Body of pancreas (tissue), 4 donors: ENCODE data around the gene CASZ1. TPM values are rescaled to one million over a fixed set of nuclear protein-coding genes. Genes with fewer than 3 reads are reported as not detected.

Source experiments
- ATAC-seq: fragments of 150-250 bp; one replicate; pipeline ENCODE4 v1.9.1; 2016
- DNase-seq, 4 donors: peaks; one replicate each; pipeline ENCODE4 v3.0.0-alpha.2; 2019
- H3K27ac ChIP-seq, 4 donors: fragments of 200-600 bp; sonication (generic); 1 replicate in 3 of 4; 2 replicates in 1 of 4; pipeline versions ENCODE4 v1.5.1 to v1.6.1; 2016 to 2019; ENCODE audit warnings: mild to moderate bottlenecking in 1 of 4, mixed read lengths in 1 of 4, moderate library complexity in 1 of 4
- H3K27me3 ChIP-seq, 2 donors: fragments of 200-600 bp; sonication (generic); one replicate each; pipeline ENCODE4 v1.6.0; 2016; ENCODE audit warnings: mild to moderate bottlenecking in 1 of 2
- H3K36me3 ChIP-seq, 2 donors: fragments of 200-600 bp; sonication (generic); replicated peaks in 1 of 2; 2 replicates each; pipeline ENCODE4 v1.5.1; 2016; ENCODE audit warnings: low read depth in 2 of 2; ENCODE audit not compliant: insufficient read depth in 1 of 2
- H3K4me1 ChIP-seq: fragments of 200-600 bp; sonication (generic); one replicate; pipeline ENCODE4 v1.6.0; 2016
- H3K4me3 ChIP-seq, 2 donors: fragments of 200-600 bp; sonication (generic); 1 replicate in 1 of 2; 2 replicates in 1 of 2; pipeline ENCODE4 v1.5.1; 2016 to 2019
- H3K9me3 ChIP-seq, 3 donors: fragments of 200-600 bp; sonication (generic); 1 replicate in 2 of 3; 2 replicates in 1 of 3; pipeline ENCODE4 v1.5.1; 2016
- POLR2A ChIP-seq, 3 donors: fragments of 450-650 bp; IDR thresholded peaks; one replicate each; pipeline ENCODE4 v1.6.1; 2016; ENCODE audit warnings: antibody characterized with exemption in 3 of 3, mild to moderate bottlenecking in 2 of 3
- WGBS, 2 donors: methylation state at CpG; one replicate each; pipeline ENCODE4 v1.1.5; 2017; 5-methylcytosine and 5-hydroxymethylcytosine counted together
- intact Hi-C: fragments of 100-400 bp; cut with DNase I; formaldehyde crosslinking; loops from one replicate; pipeline ENCODE4 v1.15.1; 2023
- total RNA-seq, 2 donors: library from RNA; depleted of rRNA; stranded (reverse); fragments of >200 nt; gene quantifications; one replicate each; pipeline ENCODE4 v1.1.0, GENCODE V29; 2016
- TF ChIP-seq, protein P1 (sequence below), 7 experiments: fragments of 450-650 bp in 4 of 7; fragments of 200-600 bp in 3 of 7; sonication (generic) in 3 of 7; IDR thresholded peaks; one replicate each; pipeline ENCODE4 v1.5.1; 2016 to 2019; ENCODE audit warnings: antibody characterized with exemption in 7 of 7

The CASZ1 gene
- total RNA-seq, 2 donors from 2014 or later: 9.3 to 14.2 TPM

- Histone ChIP-seq H3K36me3 (no peaks in the 10 kb centered on the region), H3K27me3 (no peaks in the 10 kb centered on the region), H3K4me3 (no peak overlapping the region), H3K4me1 (peaks cover 59% of the 10 kb centered on the region), H3K27ac (no peak overlapping the region), H3K9me3 (no peaks in the 10 kb centered on the region)
- DNase-seq: no peak
- 91 to 92% methylated on average over 11 to 14 of the region's 14 CpGs for WGBS, 2 donors
- no peak for ATAC-seq
- intact Hi-C loops: no loop called here
- no peak for TF ChIP-seq POLR2A (IDR thresholded peaks at IDR 0.05)
- TF ChIP-seq, protein P1, sequence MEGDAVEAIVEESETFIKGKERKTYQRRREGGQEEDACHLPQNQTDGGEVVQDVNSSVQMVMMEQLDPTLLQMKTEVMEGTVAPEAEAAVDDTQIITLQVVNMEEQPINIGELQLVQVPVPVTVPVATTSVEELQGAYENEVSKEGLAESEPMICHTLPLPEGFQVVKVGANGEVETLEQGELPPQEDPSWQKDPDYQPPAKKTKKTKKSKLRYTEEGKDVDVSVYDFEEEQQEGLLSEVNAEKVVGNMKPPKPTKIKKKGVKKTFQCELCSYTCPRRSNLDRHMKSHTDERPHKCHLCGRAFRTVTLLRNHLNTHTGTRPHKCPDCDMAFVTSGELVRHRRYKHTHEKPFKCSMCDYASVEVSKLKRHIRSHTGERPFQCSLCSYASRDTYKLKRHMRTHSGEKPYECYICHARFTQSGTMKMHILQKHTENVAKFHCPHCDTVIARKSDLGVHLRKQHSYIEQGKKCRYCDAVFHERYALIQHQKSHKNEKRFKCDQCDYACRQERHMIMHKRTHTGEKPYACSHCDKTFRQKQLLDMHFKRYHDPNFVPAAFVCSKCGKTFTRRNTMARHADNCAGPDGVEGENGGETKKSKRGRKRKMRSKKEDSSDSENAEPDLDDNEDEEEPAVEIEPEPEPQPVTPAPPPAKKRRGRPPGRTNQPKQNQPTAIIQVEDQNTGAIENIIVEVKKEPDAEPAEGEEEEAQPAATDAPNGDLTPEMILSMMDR (IDR thresholded peaks at IDR 0.05): no peak
These were observed 95.3 kb downstream of the CASZ1 start for GRCh38 chr1:10701145-10701544.

DNA sequence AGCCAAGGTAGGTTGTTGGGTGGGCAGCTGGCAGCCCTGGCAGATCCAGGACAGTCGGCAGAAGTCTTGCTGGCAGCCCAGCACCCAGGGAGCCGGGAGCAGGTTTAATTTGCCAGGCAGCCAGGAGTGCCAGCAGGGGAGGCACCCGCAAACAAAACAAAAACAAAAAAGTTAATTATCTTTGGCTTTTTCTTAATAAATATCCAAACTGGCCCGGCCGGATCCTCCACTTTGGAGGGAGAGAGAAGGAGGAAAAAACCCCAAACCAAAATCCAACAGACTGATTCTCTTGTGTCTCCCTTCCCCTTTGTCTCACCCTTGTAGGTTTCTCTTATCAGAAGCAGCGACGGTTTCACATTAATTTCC is 97.0 kb downstream of the CASZ1 start:
- 35 to 36% methylated on average over 7 of the region's 7 CpGs for WGBS, 2 donors
- Histone ChIP-seq H3K4me1 (peaks cover 61% of the 10 kb centered on the region), H3K9me3 (no peaks in the 10 kb centered on the region), H3K4me3 (no peak overlapping the region), H3K36me3 (no peaks in the 10 kb centered on the region), H3K27ac (peak overlapping the region; percentile 60 to 85 (median 76)), H3K27me3 (no peaks in the 10 kb centered on the region)
- intact Hi-C loops: loop anchor here (10.0 kb wide), 1 partner anchor 85 kb away; no protein-coding TSS in a partner anchor
- DNase-seq (peak in 1 of 4 donors; percentile 61), ATAC-seq (no peak)
- peak in 1 of 3 donors; percentile 18 for TF ChIP-seq POLR2A (IDR thresholded peaks at IDR 0.05)
- TF ChIP-seq, protein P1 (IDR thresholded peaks at IDR 0.05): no peak

DNA sequence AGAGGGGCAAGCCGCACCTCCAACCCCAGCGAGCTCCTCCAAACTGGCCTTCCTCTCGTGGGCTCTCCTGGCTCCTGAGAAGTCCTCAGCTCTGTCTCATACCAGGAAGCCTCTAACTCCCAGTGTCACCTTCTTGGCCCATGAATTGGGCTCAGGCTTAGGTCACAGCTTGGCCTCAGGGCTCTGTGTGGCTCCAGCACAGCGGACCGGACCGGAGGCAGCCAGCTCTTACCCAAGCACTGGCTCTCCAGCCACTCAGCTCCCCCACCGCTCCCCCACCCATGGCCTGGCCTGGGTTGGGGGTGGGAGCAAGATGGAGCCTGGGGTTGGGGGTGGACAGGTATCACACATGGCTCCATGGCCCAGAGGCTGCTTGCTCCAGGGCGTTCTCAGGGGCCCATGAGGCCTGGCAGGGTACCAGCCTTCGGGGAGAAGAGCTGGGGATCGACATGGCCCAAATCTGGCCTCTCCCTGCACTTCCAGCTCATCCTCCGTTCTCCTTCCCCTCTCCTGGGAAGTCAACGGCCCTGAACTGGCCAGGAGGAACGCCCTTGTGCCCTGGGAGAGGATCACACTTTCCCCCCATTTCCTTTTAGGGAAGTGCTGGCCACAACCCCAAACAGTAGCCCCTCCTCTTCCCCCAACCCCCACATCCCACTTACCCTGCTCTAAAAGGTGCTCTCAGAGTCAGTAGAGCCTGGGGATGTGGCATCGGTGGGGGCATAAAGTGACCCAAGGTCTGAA is 97.5 kb downstream of the CASZ1 start:
- peaks cover 56% of the 10 kb centered on the region for H3K4me1 ChIP-seq
- WGBS, 2 donors: 57 to 74% methylated on average over 10 to 13 of the region's 14 CpGs
- ATAC-seq (no peak), DNase-seq (no peak)
- intact Hi-C loops: loop anchor here (10.0 kb wide), 1 partner anchor 86 kb away; no protein-coding TSS in a partner anchor
- no peaks in the 10 kb centered on the region for H3K9me3 ChIP-seq
- H3K4me3 ChIP-seq: no peak overlapping the region
- H3K27me3 ChIP-seq: no peaks in the 10 kb centered on the region
- TF ChIP-seq, protein P1 (IDR thresholded peaks at IDR 0.05): no peak
- no peak for TF ChIP-seq POLR2A (IDR thresholded peaks at IDR 0.05)
- H3K27ac ChIP-seq: peak overlapping the region; percentile 60 to 85 (median 76)
- no peaks in the 10 kb centered on the region for H3K36me3 ChIP-seq

DNA sequence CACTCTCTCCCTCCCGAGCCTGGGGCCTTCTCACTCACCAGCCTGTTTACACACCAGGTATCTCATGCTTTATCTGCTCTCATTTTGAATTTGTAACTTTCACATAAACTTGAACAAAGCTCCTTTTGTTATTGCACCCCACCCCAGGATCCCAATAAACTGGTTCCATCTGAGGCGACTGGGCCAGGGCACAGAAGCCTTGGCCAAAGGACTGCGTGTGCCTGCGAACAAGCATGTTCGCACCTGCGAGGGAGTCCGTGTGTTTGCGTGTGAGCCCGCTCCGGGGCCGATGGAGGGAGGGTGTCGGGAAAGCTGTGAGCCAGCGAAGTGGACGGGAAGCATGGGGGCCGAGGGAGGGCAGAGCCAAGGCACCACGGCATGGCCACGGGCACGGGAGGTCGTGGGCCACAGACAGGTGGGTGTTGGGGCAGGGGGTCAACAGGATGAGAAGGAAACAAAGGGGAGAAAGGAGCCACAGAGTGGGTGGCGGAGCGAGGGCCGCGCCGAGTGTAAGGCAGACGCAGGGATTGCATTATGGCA is 98.8 kb downstream of the CASZ1 start:
- no peaks in the 10 kb centered on the region for H3K27me3 ChIP-seq
- peak overlapping the region in 3 of 4 donors; percentile 66 to 92 (median 76) for H3K27ac ChIP-seq
- H3K4me1 ChIP-seq: peaks cover 54% of the 10 kb centered on the region
- ATAC-seq (no peak), DNase-seq (no peak)
- no peak overlapping the region for H3K4me3 ChIP-seq
- H3K9me3 ChIP-seq: no peaks in the 10 kb centered on the region
- intact Hi-C loops: loop anchor here (10.0 kb wide), 1 partner anchor 87 kb away; no protein-coding TSS in a partner anchor
- no peaks in the 10 kb centered on the region for H3K36me3 ChIP-seq
- WGBS, 2 donors: 79 to 83% methylated on average over 25 of the region's 25 CpGs
- no peak for TF ChIP-seq POLR2A (IDR thresholded peaks at IDR 0.05)
- TF ChIP-seq, protein P1 (IDR thresholded peaks at IDR 0.05): no peak
